Measurements from ENCODE around the gene CIAO2B.

DNA sequence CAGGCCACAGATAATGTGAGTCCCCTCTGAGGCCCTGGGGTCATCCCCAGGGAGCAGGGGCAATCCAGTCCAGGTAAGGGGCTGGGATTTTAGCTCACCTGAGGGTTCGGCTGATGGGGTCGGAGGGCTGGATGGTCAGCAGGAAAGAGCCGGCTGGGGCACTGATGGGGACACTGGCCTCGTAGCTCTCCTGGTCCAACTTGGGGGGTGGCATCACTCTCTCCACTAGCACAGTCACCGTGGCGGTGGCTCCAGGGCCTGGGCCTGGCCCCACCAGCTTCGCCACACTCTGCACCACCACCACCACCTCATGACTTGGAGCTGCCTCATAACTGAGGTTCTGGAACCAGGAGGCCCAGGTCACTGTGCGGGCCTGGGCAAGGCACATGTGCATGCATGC is 22.4 kb downstream of the CIAO2B start:
- TF ChIP-seq, protein P1, sequence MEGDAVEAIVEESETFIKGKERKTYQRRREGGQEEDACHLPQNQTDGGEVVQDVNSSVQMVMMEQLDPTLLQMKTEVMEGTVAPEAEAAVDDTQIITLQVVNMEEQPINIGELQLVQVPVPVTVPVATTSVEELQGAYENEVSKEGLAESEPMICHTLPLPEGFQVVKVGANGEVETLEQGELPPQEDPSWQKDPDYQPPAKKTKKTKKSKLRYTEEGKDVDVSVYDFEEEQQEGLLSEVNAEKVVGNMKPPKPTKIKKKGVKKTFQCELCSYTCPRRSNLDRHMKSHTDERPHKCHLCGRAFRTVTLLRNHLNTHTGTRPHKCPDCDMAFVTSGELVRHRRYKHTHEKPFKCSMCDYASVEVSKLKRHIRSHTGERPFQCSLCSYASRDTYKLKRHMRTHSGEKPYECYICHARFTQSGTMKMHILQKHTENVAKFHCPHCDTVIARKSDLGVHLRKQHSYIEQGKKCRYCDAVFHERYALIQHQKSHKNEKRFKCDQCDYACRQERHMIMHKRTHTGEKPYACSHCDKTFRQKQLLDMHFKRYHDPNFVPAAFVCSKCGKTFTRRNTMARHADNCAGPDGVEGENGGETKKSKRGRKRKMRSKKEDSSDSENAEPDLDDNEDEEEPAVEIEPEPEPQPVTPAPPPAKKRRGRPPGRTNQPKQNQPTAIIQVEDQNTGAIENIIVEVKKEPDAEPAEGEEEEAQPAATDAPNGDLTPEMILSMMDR (IDR thresholded peaks at IDR 0.05): no peak
- TF ChIP-seq ZNF396 (CRISPR knock-in tag; IDR thresholded peaks at IDR 0.05; ENCODE audit: borderline replicate concordance): no peak
- TF ChIP-seq, protein P2, sequence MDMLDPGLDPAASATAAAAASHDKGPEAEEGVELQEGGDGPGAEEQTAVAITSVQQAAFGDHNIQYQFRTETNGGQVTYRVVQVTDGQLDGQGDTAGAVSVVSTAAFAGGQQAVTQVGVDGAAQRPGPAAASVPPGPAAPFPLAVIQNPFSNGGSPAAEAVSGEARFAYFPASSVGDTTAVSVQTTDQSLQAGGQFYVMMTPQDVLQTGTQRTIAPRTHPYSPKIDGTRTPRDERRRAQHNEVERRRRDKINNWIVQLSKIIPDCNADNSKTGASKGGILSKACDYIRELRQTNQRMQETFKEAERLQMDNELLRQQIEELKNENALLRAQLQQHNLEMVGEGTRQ (CRISPR knock-in tag; IDR thresholded peaks at IDR 0.05): no peak
- TF ChIP-seq, protein P3, sequence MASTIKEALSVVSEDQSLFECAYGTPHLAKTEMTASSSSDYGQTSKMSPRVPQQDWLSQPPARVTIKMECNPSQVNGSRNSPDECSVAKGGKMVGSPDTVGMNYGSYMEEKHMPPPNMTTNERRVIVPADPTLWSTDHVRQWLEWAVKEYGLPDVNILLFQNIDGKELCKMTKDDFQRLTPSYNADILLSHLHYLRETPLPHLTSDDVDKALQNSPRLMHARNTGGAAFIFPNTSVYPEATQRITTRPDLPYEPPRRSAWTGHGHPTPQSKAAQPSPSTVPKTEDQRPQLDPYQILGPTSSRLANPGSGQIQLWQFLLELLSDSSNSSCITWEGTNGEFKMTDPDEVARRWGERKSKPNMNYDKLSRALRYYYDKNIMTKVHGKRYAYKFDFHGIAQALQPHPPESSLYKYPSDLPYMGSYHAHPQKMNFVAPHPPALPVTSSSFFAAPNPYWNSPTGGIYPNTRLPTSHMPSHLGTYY (CRISPR knock-in tag; IDR thresholded peaks at IDR 0.05): no peak
- no peak for TF ChIP-seq CREB1 (CRISPR knock-in tag; IDR thresholded peaks at IDR 0.05)
- TF ChIP-seq, protein P4, sequence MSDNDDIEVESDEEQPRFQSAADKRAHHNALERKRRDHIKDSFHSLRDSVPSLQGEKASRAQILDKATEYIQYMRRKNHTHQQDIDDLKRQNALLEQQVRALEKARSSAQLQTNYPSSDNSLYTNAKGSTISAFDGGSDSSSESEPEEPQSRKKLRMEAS (CRISPR knock-in tag; IDR thresholded peaks at IDR 0.05): no peak
- TF ChIP-seq FOXP1 (CRISPR knock-in tag; IDR thresholded peaks at IDR 0.05; ENCODE audit: borderline replicate concordance): no peak
- TF ChIP-seq ZBTB21 (CRISPR knock-in tag; IDR thresholded peaks at IDR 0.05; ENCODE audit: borderline replicate concordance): no peak
- TF ChIP-seq JUN (CRISPR knock-in tag; IDR thresholded peaks at IDR 0.05): no peak
- no peak for TF ChIP-seq CREM (CRISPR knock-in tag; IDR thresholded peaks at IDR 0.05)
- TF ChIP-seq MYBL2 (CRISPR knock-in tag; IDR thresholded peaks at IDR 0.05): no peak
- TF ChIP-seq, protein P5, sequence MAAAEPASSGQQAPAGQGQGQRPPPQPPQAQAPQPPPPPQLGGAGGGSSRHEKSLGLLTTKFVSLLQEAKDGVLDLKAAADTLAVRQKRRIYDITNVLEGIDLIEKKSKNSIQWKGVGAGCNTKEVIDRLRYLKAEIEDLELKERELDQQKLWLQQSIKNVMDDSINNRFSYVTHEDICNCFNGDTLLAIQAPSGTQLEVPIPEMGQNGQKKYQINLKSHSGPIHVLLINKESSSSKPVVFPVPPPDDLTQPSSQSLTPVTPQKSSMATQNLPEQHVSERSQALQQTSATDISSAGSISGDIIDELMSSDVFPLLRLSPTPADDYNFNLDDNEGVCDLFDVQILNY (CRISPR knock-in tag; IDR thresholded peaks at IDR 0.05): no peak
- TF ChIP-seq, protein P6, sequence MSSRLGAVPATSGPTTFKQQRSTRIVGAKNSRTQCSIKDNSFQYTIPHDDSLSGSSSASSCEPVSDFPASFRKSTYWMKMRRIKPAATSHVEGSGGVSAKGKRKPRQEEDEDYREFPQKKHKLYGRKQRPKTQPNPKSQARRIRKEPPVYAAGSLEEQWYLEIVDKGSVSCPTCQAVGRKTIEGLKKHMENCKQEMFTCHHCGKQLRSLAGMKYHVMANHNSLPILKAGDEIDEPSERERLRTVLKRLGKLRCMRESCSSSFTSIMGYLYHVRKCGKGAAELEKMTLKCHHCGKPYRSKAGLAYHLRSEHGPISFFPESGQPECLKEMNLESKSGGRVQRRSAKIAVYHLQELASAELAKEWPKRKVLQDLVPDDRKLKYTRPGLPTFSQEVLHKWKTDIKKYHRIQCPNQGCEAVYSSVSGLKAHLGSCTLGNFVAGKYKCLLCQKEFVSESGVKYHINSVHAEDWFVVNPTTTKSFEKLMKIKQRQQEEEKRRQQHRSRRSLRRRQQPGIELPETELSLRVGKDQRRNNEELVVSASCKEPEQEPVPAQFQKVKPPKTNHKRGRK (CRISPR knock-in tag; IDR thresholded peaks at IDR 0.05; ENCODE audit: borderline replicate concordance): no peak
- no peak for TF ChIP-seq IRF2 (CRISPR knock-in tag; IDR thresholded peaks at IDR 0.05; ENCODE audit: borderline replicate concordance, low read depth)
